ENCODE results near the gene TMTC2.
"Not testable (repeated sequence)": the region's sequence is repeated elsewhere in the genome, so short reads cannot be mapped to it uniquely, and the experiment has no call there.

Gene TMTC2

DNA sequence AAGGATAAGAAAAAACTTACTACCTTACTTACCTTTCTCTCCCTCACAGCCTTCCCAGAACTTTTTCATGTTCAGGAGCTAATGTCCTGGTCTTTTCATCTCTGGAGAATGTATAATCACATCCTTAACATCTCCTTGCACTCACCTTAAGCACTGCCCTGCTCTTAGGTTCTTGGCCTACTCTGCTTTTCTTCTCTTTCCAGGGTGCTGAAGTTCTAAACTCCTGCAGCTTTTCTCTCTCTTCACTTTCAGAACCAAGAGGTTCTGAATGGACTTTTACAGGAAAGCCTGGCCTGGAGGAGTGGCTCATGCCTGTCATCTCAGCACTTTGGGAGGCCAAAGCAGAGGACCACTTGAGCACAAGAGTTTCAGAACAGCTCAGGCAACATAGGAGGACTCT is 101.9 kb downstream of the TMTC2 start:
- no peak for DNase-seq (ENCODE audit: low read depth)

- no peak for DNase-seq (ENCODE audit: low read depth)
Measured at GRCh38 chr12:82789674-82790073, 103.0 kb downstream of the TMTC2 start.

GRCh38 chr12:82793751-82794281 is 107.1 kb downstream of the TMTC2 start:
- DNase-seq (ENCODE audit: low read depth): no peak

DNA sequence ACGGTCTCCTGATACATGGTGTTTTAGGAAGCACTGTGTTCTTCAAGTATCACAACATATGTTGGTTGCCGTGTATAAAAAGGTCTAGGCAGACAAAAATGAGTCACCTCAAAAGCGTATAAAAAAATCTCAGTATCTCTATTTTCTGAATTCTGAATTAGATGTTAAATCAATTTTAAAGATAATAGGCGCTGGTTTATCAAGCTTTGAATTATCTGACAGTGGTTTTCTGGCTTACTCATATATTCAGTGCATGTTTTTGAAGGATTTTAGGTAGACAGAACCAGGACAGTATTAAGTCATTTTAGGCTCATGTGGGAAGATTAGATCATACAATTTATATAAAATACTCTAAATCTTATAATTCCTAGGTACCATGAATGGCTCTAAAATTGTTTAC is 110.8 kb downstream of the TMTC2 start:
- peak; percentile 14 for DNase-seq (ENCODE audit: low read depth)

- DNase-seq (ENCODE audit: low read depth): no peak
Measured at GRCh38 chr12:82800185-82800584, 113.5 kb downstream of the TMTC2 start.

- no peak for DNase-seq (ENCODE audit: low read depth)
Measured at GRCh38 chr12:82801951-82802610, 115.4 kb downstream of the TMTC2 start.

GRCh38 chr12:82803201-82803600 is 116.5 kb downstream of the TMTC2 start:
- DNase-seq (ENCODE audit: low read depth): no peak

GRCh38 chr12:82804601-82805000 is 117.9 kb downstream of the TMTC2 start:
- DNase-seq (ENCODE audit: low read depth): no peak

DNA sequence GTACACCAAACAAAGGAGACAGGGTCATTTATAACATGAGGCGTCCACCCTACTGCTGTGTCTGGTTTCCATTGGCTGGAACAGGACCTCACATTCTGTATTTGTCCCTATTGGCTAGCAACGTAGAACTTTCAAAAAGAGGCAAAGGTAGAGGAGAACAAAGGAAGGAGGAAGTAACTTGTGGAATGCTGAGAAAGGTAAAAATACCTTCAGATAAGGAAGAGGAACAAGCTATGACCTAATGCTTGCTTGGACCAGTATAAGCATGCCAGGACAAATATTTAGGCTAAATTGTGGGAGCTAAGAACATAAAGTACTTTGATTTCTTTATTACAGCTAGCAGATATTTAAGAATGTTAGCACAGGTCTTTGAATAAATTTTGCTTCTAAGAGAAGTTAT is 118.3 kb downstream of the TMTC2 start:
- not testable (repeated sequence) for DNase-seq (ENCODE audit: low read depth)

- DNase-seq (ENCODE audit: low read depth): peak; percentile 56
Measured at GRCh38 chr12:82805812-82806497, 119.2 kb downstream of the TMTC2 start.

DNA sequence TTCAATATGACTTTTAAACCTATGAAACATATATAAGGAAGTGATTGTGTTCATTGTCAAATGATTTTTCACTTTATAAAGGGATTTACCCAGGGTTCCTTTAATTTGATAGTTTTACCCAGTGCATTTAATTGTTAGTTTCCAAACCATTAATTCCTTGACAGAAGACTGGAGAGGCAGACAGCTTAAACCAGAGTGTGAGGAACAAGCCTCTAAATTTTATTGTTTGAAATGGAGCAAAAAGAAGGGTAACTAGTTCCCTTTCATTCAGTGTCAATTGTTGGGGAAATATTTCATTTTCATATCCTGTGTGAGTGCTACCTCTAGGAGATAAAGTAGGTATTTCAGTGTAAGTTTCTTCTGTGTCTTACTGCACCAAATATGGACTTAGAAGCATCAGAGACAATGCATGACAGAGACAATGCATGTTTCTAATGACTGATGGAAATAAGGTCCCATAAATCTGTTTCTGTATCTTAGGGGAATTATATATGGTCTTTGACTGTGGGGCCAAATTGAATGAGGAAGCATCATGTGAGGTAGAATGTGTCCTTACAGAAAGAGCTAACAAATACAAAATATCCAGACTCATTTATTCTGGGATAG is 120.5 kb downstream of the TMTC2 start:
- DNase-seq (ENCODE audit: low read depth): no peak

DNA sequence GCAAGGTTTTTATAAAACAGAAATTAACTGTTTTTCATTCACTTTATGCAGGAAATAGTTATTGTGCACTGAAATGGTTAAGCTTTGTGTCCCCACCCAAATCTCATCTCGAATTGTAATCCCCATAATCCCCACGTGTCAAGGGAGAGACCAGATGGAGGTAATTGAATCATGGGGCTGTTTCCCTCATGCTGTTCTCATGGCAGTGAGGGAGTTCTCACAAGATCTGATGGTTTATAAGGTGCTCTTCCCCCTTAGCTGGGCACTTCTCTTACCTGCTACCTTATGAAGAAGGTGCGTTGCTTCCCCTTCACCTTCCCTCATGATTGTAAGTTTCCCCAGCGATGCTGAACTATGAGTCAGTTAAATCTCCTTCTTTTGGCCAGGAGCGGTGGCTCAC is 123.9 kb downstream of the TMTC2 start:
- DNase-seq (ENCODE audit: low read depth): no peak

DNA sequence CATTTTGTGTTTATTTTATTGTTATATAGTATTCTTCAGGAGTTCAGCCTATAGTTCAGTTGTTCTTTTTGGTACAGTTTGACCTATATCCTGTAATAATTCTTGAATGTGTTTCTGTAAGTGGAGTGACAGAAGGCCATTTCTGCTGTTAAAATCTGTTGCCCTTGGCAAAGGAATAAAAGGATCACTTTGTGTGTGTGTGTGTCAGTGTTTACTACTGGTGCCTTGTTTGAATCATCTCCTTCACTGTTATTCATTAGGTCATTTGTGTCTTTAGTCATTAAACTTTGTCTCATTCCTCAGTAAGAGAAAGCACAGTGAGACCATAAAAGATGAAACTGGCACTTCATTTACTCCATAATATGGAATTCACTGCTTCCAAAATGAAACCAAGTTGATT is 130.7 kb downstream of the TMTC2 start:
- DNase-seq (ENCODE audit: low read depth): no peak

GRCh38 chr12:82818271-82819035 is 131.7 kb downstream of the TMTC2 start:
- DNase-seq (ENCODE audit: low read depth): peak; percentile 13

GRCh38 chr12:82826505-82826904 is 139.8 kb downstream of the TMTC2 start:
- DNase-seq (ENCODE audit: low read depth): no peak

- no peak for DNase-seq (ENCODE audit: low read depth)
Measured at GRCh38 chr12:82832096-82832495, 145.4 kb downstream of the TMTC2 start.

DNA sequence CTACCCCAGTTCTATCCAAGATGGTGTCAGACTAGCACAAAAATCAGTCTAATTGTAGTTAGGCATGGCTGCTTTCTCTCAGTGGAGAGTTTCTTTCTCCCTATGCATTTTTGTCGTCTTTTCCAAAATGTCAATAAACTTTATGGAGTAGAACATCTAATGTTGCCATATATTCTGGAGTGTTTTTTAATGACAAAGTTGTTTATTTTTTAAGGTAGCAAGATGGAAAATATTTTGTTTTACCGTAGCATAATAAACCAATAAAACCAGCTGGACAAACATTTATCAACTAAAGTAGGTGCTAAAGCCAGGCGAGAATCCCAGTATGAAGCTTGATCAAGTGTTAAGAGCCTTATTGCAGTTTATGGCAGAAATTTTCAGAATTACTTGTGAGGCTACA is 146.3 kb downstream of the TMTC2 start:
- DNase-seq (ENCODE audit: low read depth): no peak

DNA sequence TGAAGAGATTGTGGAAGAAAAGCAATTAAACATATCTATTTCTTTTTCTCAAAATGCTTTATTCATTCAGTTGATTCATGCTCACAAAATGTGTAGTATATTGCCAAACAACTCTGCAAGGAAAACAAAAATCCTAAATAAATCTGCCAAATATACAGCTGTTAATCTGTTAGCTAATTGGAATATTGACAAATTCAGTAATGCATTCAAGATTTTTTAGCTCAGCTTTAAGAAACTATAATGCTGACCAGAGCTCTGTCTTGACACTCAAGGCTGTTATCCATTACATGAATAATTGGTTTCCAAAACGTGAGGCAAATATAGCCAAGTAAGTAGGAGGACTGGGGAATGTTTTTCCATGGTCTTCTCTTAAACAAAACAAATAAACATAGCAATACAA is 146.8 kb downstream of the TMTC2 start:
- DNase-seq (ENCODE audit: low read depth): no peak

- DNase-seq (ENCODE audit: low read depth): no peak
Measured at GRCh38 chr12:82835217-82835616, 148.5 kb downstream of the TMTC2 start.

GRCh38 chr12:82838131-82838551 is 151.4 kb downstream of the TMTC2 start:
- no peak for DNase-seq (ENCODE audit: low read depth)

DNA sequence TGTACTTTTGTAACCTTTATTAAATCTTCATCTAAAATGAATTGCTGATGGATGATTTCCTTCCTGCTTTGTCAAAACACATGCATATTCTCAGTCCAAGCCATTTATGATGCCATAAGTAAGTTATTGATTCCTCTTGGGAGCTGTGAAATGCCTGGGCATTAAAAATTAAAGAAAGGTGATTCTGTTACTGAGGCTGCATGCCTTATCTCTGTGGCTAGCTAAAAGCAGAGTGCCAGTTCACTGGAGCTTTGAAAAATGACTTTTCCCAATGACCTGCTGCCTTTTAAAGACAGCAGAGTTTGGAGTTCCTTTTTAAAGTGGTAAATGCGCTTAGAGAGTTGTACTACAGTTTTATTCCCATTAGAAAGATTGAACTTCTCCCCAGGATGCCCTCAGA is 152.1 kb downstream of the TMTC2 start:
- no peak for DNase-seq (ENCODE audit: low read depth)

- DNase-seq (ENCODE audit: low read depth): no peak
Measured at GRCh38 chr12:82839796-82840195, 153.1 kb downstream of the TMTC2 start.
